HG02943 (cell line): ENCODE results near the gene PPL.
A peak's percentile ranks its signal among the peaks of the same experiment; 100 is the strongest.
"Not testable (repeated sequence)": the region's sequence is repeated elsewhere in the genome, so short reads cannot be mapped to it uniquely, and the experiment has no call there.

Experiments used
- ATAC-seq: cut with Tn5 transposase; IDR thresholded peaks from one replicate; pipeline ENCODE4 v1.9.1; 2021; ENCODE audit warnings: mild to moderate bottlenecking, low read depth, moderate library complexity; ENCODE audit not compliant: unreplicated experiment

Gene PPL

GRCh38 chr16:4936991-4937781 lies at the start of gene PPL:
PPL (minus strand) TSS chr16:4937148; CDS start chr16:4937045, 103 bp downstream.
- ATAC-seq: no peak

- no peak for ATAC-seq
Measured at GRCh38 chr16:4984174-4984990, 47.4 kb upstream of the PPL start.

GRCh38 chr16:4982056-4982867 lies 45.3 kb upstream of the PPL start:
- ATAC-seq: no peak

- no peak for ATAC-seq
Measured at GRCh38 chr16:4981473-4981872, 44.5 kb upstream of the PPL start.

GRCh38 chr16:4980691-4981090 lies 43.7 kb upstream of the PPL start:
- ATAC-seq: no peak

GRCh38 chr16:4979736-4980660 lies 43.0 kb upstream of the PPL start:
- no peak for ATAC-seq

GRCh38 chr16:4979164-4979563 lies 42.2 kb upstream of the PPL start:
- ATAC-seq: no peak

- ATAC-seq: no peak
Measured at GRCh38 chr16:4976611-4977145, 39.7 kb upstream of the PPL start.

GRCh38 chr16:4976079-4976478 lies 39.1 kb upstream of the PPL start:
- ATAC-seq: peak; percentile 95

GRCh38 chr16:4972938-4973587 lies 36.1 kb upstream of the PPL start:
- ATAC-seq: no peak

- no peak for ATAC-seq
Measured at GRCh38 chr16:4970010-4970409, 33.1 kb upstream of the PPL start.

- ATAC-seq: no peak
Measured at GRCh38 chr16:4968879-4969483, 32.0 kb upstream of the PPL start.

- not testable (repeated sequence) for ATAC-seq
Measured at GRCh38 chr16:4968278-4968677, 31.3 kb upstream of the PPL start.

GRCh38 chr16:4966736-4967453 lies 29.9 kb upstream of the PPL start:
- ATAC-seq: no peak

GRCh38 chr16:4963527-4963926 lies 26.6 kb upstream of the PPL start:
- not testable (repeated sequence) for ATAC-seq

GRCh38 chr16:4962716-4963115 lies 25.8 kb upstream of the PPL start:
- no peak for ATAC-seq

GRCh38 chr16:4960579-4960978 lies 23.6 kb upstream of the PPL start:
- ATAC-seq: no peak
